Neuron (in vitro differentiated cells): ENCODE measurements around the gene EDNRB.
"Not testable (repeated sequence)": the region's sequence is repeated elsewhere in the genome, so short reads cannot be mapped to it uniquely, and the experiment has no call there.

ENCODE experiments used
- H2AFZ ChIP-seq: one replicate; pipeline ENCODE4 v1.6.1; 2013; ENCODE audit warnings: low read depth, mild to moderate bottlenecking, inconsistent platforms, low read length, moderate library complexity
- H3K27me3 ChIP-seq: one replicate; pipeline ENCODE4 v1.6.1; 2013; ENCODE audit warnings: low read length; ENCODE audit not compliant: insufficient read depth
- H3K36me3 ChIP-seq: one replicate; pipeline ENCODE4 v1.6.1; 2013; ENCODE audit warnings: low read length; ENCODE audit not compliant: insufficient read depth
- H3K4me1 ChIP-seq: one replicate; pipeline ENCODE4 v1.6.1; 2013; ENCODE audit warnings: low read length; ENCODE audit not compliant: insufficient read depth
- H3K4me3 ChIP-seq: 2 replicates; pipeline ENCODE4 v1.5.1; 2013; ENCODE audit warnings: mild to moderate bottlenecking, low read length, moderate library complexity
- H3K9me3 ChIP-seq: one replicate; pipeline ENCODE4 v1.6.1; 2013; ENCODE audit warnings: low read length

EDNRB gene

DNA sequence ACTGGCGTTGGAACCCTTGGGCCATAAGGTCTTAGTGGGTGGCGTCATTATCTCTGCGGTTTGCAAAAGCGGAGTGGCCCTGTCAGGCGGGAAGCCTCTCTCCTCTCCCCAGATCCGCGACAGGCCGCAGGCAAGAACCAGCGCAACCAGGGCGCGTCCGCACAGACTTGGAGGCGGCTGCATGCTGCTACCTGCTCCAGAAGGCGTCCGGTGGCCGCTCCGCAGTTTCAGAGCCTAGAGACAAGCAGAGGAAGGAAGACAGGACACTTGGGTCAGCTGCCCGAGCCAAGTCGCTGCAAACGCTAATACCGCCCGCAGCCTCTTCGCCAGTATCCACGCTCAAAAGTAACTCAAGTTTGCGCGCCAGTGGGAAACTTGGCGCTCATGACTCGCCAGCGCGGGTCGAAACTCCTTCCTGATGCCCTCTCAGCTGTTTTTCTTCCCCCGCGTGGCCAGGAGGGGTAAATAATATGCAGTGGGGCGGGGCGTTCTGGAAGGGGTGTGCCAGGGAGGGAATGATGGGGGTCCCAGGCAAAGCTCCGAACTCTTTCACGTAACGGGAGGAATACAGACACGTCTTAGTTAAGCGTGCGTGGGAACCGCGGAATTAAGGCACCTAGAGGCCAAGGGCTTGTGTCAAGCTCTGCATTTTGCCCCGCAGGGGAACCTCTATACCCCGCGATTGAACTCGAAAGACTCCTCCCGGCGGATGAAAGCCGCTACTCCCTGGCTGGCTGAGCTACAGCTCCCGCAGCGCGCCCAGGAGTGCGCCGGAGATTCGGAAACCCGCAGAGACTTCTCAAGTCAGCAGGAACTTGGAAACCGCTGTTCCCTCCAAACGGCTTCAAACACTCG is at the start of gene EDNRB:
Gene EDNRB, minus strand, starts transcription at position 441 of the 855 bp plus-strand sequence. Its CDS starts 258 bp downstream, at position 183.
- peak within 1 kb of the TSS; percentile 55 for H3K4me3 ChIP-seq
- H3K36me3 ChIP-seq, result no peaks in the 10 kb centered on the region
- peaks cover 3% of the 10 kb centered on the region for H3K4me1 ChIP-seq
- H3K27me3 ChIP-seq, result no peaks in the 10 kb centered on the region
- peaks cover 3% of the 10 kb centered on the region for H3K9me3 ChIP-seq
- peak within 1 kb of the TSS; percentile 11 for H2AFZ ChIP-seq

DNA sequence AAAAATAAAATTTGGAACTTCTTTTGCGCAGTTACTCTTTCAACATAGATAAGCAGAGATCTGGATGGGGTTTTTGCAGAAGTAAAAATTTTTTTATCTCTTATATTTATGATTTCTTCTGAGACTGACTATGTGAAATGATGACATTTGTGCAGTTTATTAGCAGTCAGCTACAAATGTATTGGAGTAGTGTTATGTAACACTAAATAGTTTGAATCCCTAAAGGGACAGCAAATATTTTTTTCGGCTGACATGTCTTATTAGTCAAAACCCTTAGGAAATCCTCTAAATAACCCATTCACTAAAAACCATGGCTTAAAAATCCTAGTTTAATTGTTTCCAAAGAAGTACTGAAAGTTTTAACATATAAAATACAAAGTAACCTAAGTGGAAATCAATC is 48.0 kb upstream of the EDNRB start:
- no peaks in the 10 kb centered on the region for H3K9me3 ChIP-seq
- H3K27me3 ChIP-seq, result no peaks in the 10 kb centered on the region
- H3K4me1 ChIP-seq, result peaks cover 5% of the 10 kb centered on the region
- no peak overlapping the region for H3K4me3 ChIP-seq
- H2AFZ ChIP-seq, result no peak overlapping the region
- H3K36me3 ChIP-seq, result no peaks in the 10 kb centered on the region

DNA sequence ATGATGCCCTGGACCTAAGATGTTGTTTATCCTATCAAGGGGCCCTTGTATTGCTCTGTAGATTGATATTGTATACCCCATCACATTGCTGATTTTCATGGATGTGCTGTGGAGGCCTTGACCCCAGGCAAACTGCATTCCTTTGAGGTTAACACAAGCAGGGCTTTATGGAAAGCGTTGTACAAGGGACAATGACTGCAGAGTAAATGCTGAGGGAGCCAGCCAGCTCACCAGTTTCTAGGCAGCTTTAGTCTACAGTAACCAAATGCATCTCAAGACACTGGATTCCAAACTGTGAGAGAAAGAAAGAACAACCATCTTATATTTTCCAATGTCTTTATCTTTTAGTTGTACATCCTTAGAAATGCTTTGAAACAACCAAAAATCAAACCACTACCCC is 34.1 kb upstream of the EDNRB start:
- Histone ChIP-seq H3K27me3 (no peaks in the 10 kb centered on the region), H3K9me3 (peaks cover 3% of the 10 kb centered on the region), H3K4me3 (no peak overlapping the region), H2AFZ (peak overlapping the region; percentile 27), H3K36me3 (no peaks in the 10 kb centered on the region), H3K4me1 (peaks cover 24% of the 10 kb centered on the region)

DNA sequence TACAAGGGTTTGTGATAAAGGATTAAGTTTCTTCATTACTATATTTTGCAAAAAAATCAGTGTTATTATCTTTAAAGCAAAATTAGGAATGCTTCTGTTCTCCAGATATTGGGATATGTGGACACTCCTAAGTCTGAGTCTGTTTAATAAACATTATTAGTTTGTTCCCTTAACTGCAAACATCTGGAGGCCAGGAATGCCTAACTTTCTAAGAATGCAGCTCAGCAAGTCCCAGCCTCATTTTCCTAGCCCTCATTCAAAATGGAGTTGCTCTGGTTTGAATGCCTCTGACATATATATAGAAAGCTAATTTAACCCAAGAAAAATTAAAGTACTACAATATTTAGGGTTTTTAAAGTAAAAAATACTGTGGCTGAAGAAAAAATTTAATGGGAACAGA is 33.6 kb upstream of the EDNRB start:
- Histone ChIP-seq H3K27me3 (no peaks in the 10 kb centered on the region), H2AFZ (peak overlapping the region; percentile 33), H3K36me3 (no peaks in the 10 kb centered on the region), H3K4me1 (peaks cover 24% of the 10 kb centered on the region), H3K9me3 (peaks cover 3% of the 10 kb centered on the region), H3K4me3 (no peak overlapping the region)

DNA sequence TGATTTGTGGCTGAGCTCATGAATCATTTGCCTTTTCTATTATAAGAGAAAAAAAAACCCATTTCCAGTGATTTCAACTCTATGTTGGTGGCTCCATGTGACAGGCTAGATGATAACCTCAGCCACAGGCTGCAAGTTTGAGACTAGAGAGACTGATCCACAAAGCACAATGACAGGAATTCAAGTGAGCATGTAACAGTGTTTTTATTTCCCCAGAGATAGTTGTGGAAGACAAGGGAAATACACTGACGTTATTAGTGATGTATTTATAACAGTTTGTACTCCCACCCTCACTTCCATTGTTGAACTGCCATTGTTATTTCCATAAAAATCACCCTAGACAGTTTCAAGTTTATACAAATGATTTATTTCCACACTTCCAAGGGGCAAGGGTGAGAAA is 27.9 kb upstream of the EDNRB start:
- peak overlapping the region; percentile 35 for H2AFZ ChIP-seq
- H3K27me3 ChIP-seq, result no peaks in the 10 kb centered on the region
- no peak overlapping the region for H3K4me3 ChIP-seq
- H3K9me3 ChIP-seq, result peaks cover 1% of the 10 kb centered on the region
- no peaks in the 10 kb centered on the region for H3K4me1 ChIP-seq
- no peaks in the 10 kb centered on the region for H3K36me3 ChIP-seq

DNA sequence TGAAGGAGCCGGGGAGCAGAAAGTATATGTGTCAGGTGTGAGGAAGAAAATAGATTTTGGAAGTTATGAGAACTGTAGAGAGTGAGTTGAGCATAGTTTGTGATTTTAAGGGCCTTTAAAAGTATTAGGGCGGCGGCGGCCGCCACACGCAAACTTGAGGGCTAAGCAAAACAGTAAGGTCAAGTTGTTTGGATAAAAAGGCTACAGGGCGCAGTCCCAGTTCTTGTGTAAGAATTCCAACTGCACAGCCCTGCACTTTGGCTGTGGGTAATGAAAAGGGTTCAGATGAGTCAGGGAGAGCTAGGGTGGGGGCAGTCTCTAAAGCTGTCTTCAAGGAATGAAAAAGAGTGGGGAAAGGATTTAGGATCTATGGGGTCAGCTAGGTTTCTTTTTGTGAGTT is 16.4 kb upstream of the EDNRB start:
- H3K27me3 ChIP-seq, H3K4me3 ChIP-seq: not testable (repeated sequence)

DNA sequence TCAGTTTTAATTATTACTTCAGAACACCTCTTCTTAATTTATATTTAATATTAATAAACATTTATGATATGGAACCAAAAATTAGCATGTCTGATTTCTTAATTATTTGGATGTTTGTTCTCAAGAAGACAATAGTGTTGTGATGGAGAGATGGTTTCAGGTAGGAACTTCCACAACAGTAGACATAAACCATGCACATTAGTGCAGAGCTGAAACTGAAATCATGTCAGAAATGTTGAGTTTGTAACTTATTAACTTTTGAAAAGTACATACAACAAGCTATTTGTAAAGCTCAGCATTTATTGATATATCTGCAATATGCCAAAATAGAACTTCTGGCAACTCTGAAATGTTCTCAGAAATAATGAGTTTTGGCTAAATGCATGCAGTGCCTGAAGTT is 11.8 kb upstream of the EDNRB start:
- Histone ChIP-seq H3K36me3 (no peaks in the 10 kb centered on the region), H3K4me3 (no peak overlapping the region), H2AFZ (no peak overlapping the region)

More for the DNA sequence above, 16.4 kb upstream of the EDNRB start:
- not testable (repeated sequence) for H2AFZ ChIP-seq, H3K9me3 ChIP-seq, H3K36me3 ChIP-seq, H3K4me1 ChIP-seq

DNA sequence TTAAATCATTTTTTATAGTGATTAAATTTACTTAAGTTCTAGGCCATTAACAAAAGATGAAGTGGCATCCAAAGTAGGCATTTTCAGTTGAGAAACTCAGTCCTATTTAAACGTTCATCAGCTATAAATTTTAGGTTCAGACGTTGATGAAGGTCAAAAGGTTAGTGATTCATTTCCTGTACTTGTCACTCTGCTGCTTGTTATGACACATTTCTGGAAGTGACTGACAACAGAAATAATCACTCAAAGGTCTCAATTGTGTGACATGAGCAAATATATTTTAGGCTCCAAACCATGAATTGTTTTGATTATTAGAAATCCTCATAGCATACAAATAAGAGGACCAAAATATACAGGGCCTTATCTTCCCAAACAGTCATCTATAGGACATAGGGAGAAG is 10.3 kb upstream of the EDNRB start:
- H3K27me3 ChIP-seq, result no peaks in the 10 kb centered on the region
- H3K4me1 ChIP-seq, result peaks cover 2% of the 10 kb centered on the region
- no peak overlapping the region for H2AFZ ChIP-seq
- H3K4me3 ChIP-seq, result no peak overlapping the region
- H3K9me3 ChIP-seq, result no peaks in the 10 kb centered on the region
- no peaks in the 10 kb centered on the region for H3K36me3 ChIP-seq

More for the DNA sequence above, 11.8 kb upstream of the EDNRB start:
- Histone ChIP-seq H3K4me1 (peaks cover 2% of the 10 kb centered on the region), H3K27me3 (no peaks in the 10 kb centered on the region), H3K9me3 (no peaks in the 10 kb centered on the region)

DNA sequence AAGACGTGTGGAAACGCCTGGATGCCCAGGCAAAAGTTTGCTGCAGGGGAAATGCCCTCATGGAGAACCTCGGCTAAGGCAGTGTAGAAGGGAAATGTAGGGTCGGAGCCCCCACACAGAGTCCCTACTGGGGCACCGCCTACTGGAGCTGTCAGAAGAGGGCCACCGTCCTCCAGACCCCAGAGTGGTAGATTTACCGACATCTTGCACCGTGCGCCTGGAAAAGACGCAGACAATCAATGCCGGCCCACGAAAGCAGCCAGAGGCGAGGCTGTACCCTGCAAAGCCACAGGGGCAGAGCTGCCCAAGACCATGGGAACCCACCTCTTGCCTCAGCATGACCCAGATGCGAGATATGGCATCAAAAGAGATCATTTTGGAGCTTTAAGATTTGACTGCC is 7.0 kb upstream of the EDNRB start:
- H3K36me3 ChIP-seq, result no peaks in the 10 kb centered on the region
- H3K27me3 ChIP-seq, result no peaks in the 10 kb centered on the region
- no peaks in the 10 kb centered on the region for H3K9me3 ChIP-seq
- no peak overlapping the region for H3K4me3 ChIP-seq
- H2AFZ ChIP-seq, result no peak overlapping the region
- H3K4me1 ChIP-seq, result peaks cover 2% of the 10 kb centered on the region

DNA sequence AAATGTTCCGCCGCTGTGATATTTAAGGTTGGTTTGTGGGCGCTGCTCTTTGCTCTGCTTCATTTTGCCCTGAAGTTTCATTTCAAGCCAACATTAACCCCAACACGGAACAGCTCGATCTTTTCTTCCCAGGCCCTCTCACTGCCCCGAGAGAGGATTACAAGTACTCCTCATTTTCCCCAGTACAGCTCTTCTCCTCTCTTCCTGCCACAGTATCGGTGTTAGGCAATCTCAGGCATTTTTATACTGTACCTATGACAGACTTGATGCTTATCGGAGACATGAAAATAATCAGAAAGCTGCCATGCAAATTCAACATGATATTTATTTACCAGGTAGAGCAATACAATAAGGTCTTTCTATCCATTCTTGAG is 1.3 kb upstream of the EDNRB start:
- H2AFZ ChIP-seq, result peak overlapping the region; percentile 10
- H3K27me3 ChIP-seq, result no peaks in the 10 kb centered on the region
- peaks cover 3% of the 10 kb centered on the region for H3K4me1 ChIP-seq

DNA sequence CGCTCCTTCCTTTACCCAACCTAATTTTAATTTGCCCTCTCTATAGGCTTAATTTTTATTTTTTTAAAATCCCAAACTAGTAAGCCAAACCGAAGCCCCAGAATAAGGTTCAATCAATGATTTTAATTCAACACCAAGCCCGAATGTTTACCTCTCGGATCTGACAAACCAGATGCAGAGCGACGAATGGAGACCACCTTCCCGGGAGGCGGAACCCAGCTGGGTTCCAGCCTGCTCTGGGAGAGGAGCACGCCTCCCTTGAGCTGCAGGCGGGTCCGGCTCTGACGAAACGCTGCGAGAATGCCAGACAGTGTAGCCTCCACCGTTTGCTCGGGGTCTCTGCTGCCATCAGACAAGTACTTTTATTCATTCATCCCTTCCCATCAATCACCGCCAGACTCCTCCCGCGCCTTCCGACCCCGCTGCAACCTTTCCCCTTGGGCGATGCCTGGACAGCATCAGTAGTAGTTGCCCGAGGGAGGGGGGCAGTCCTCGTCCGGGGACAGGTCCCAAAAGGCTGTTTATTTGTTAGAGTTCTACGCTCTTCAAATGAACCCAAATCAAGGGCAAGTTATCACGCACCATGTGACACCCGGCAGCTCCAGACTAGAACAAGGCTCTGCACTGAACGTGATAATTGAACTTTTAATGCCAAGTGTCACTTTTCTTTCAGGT is 752 bp upstream of the EDNRB start:
- Histone ChIP-seq H3K4me3 (peak overlapping the region; percentile 55), H2AFZ (peak overlapping the region; percentile 11), H3K36me3 (no peaks in the 10 kb centered on the region), H3K9me3 (peaks cover 3% of the 10 kb centered on the region), H3K4me1 (peaks cover 3% of the 10 kb centered on the region), H3K27me3 (no peaks in the 10 kb centered on the region)

More for the DNA sequence above, 1.3 kb upstream of the EDNRB start:
- Histone ChIP-seq H3K4me3 (peak overlapping the region; percentile 55), H3K36me3 (no peaks in the 10 kb centered on the region), H3K9me3 (peaks cover 3% of the 10 kb centered on the region)

DNA sequence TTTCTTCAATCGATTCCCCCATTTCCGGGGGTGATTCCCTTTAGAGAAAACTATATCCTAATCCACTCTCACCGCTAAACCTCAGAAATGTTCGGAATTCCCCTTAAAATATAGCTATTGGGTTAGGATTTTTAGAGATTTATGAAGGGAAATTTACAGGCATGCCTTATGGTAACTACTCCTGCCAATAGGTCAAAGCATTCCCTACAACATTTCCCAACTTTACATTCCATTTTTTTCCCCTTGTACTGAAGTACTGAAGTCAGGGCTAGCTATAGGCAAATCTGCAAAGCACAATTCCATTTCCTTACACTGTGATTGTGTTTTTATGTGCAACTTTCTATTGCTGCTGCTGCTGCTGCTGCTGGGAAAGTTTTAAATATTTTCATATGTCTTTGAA is 2.1 kb downstream of the EDNRB start:
- no peaks in the 10 kb centered on the region for H3K36me3 ChIP-seq
- H3K27me3 ChIP-seq, result no peaks in the 10 kb centered on the region
- peak overlapping the region; percentile 55 for H3K4me3 ChIP-seq
- H2AFZ ChIP-seq, result no peak overlapping the region
- H3K4me1 ChIP-seq, result peaks cover 3% of the 10 kb centered on the region
- peaks cover 3% of the 10 kb centered on the region for H3K9me3 ChIP-seq

DNA sequence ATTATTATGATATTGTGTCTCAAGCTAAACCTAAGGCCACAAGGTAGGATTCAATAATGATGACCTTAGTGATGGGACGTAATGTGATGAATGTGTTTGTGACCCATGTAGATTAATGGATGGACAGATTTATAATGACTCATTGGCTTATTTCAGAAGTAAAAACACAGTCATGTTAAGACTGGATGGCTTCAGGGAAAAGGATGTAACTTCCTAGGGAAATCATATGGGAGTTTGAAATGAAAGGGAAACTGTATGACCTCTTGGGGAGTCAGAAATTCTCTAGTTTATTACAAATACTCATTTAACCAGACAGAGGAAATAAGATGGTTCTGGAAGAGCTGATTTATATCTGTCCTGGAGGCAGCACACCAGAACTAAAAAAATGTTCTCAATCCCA is 2.9 kb downstream of the EDNRB start:
- Histone ChIP-seq H3K27me3 (no peaks in the 10 kb centered on the region), H3K9me3 (peaks cover 3% of the 10 kb centered on the region), H3K36me3 (no peaks in the 10 kb centered on the region), H2AFZ (no peak overlapping the region), H3K4me1 (peaks cover 3% of the 10 kb centered on the region), H3K4me3 (peak overlapping the region; percentile 55)
